Parathyroid adenoma (tissue), 2 donors: Measurements from ENCODE around the gene TGOLN2.
A peak's percentile ranks its signal among the peaks of the same experiment; 100 is the strongest.
"Not testable (repeated sequence)": the region's sequence is repeated elsewhere in the genome, so short reads cannot be mapped to it uniquely, and the experiment has no call there.

Experiments used
- H2AFZ ChIP-seq: fragments of 300-600 bp; sonication (generic); one replicate; pipeline ENCODE4 v1.7.0; 2017; ENCODE audit warnings: antibody characterized with exemption, mild to moderate bottlenecking
- H3K27ac ChIP-seq: fragments of 300-600 bp; sonication (generic); one replicate; pipeline ENCODE4 v1.7.0; 2017
- H3K27me3 ChIP-seq: fragments of 300-600 bp; sonication (generic); one replicate; pipeline ENCODE4 v1.7.0; 2017; ENCODE audit warnings: low read length; ENCODE audit not compliant: control insufficient read depth, insufficient read depth
- H3K36me3 ChIP-seq: fragments of 300-600 bp; sonication (generic); one replicate; pipeline ENCODE4 v1.7.0; 2017; ENCODE audit warnings: low read length; ENCODE audit not compliant: control insufficient read depth, insufficient read depth
- H3K4me1 ChIP-seq: fragments of 300-600 bp; sonication (generic); one replicate; pipeline ENCODE4 v1.7.0; 2017; ENCODE audit warnings: control low read depth
- H3K4me2 ChIP-seq: fragments of 300-600 bp; sonication (generic); one replicate; pipeline ENCODE4 v1.7.0; 2017; ENCODE audit warnings: low read length
- H3K4me3 ChIP-seq: fragments of 300-600 bp; sonication (generic); one replicate; pipeline ENCODE4 v1.7.0; 2017; ENCODE audit warnings: low read depth, low read length
- H3K79me2 ChIP-seq: fragments of 300-600 bp; sonication (generic); one replicate; pipeline ENCODE4 v1.7.0; 2017; ENCODE audit warnings: control low read depth
- H3K9ac ChIP-seq: fragments of 300-600 bp; sonication (generic); one replicate; pipeline ENCODE4 v1.7.0; 2017; ENCODE audit warnings: mild to moderate bottlenecking
- H3K9me3 ChIP-seq: fragments of 300-600 bp; sonication (generic); one replicate; pipeline ENCODE4 v1.7.0; 2017; ENCODE audit warnings: low read length; ENCODE audit not compliant: control insufficient read depth
- CTCF ChIP-seq: fragments of 300-600 bp; sonication (generic); IDR thresholded peaks from one replicate; pipeline ENCODE4 v1.7.0; 2017; ENCODE audit warnings: antibody characterized with exemption, mild to moderate bottlenecking
- donor health status: primary hyperparathyroidism.

Gene TGOLN2

GRCh38 chr2:85353876-85354285 is 26.1 kb upstream of the TGOLN2 start:
- H3K79me2 ChIP-seq = peaks cover 16% of the 10 kb centered on the region
- peak overlapping the region; percentile 99 for H3K4me3 ChIP-seq
- H3K27ac ChIP-seq = peak overlapping the region; percentile 67
- H3K27me3 ChIP-seq = no peaks in the 10 kb centered on the region
- H2AFZ ChIP-seq = peak overlapping the region; percentile 94
- peak overlapping the region; percentile 30 for H3K9ac ChIP-seq
- no peaks in the 10 kb centered on the region for H3K4me1 ChIP-seq
- no peaks in the 10 kb centered on the region for H3K9me3 ChIP-seq
- H3K4me2 ChIP-seq = peak overlapping the region; percentile 97
- no peaks in the 10 kb centered on the region for H3K36me3 ChIP-seq
- TF ChIP-seq CTCF = no peak

- no peak overlapping the region for H3K27ac ChIP-seq
- no peak overlapping the region for H3K4me2 ChIP-seq
- H3K27me3 ChIP-seq = no peaks in the 10 kb centered on the region
- H3K9me3 ChIP-seq = no peaks in the 10 kb centered on the region
- H3K36me3 ChIP-seq = no peaks in the 10 kb centered on the region
- no peak overlapping the region for H3K4me3 ChIP-seq
- TF ChIP-seq CTCF = no peak
- no peak overlapping the region for H2AFZ ChIP-seq
- H3K9ac ChIP-seq = no peak overlapping the region
- H3K79me2 ChIP-seq = no peaks in the 10 kb centered on the region
- H3K4me1 ChIP-seq = no peaks in the 10 kb centered on the region
These were observed 19.8 kb upstream of the TGOLN2 start for GRCh38 chr2:85347599-85347998.

- Histone ChIP-seq H3K9ac (no peak overlapping the region), H3K4me2 (no peak overlapping the region), H3K4me3 (no peak overlapping the region), H3K27ac (no peak overlapping the region), H3K79me2 (no peaks in the 10 kb centered on the region), H3K36me3 (no peaks in the 10 kb centered on the region), H3K4me1 (peaks cover 4% of the 10 kb centered on the region), H3K27me3 (no peaks in the 10 kb centered on the region), H3K9me3 (no peaks in the 10 kb centered on the region), H2AFZ (no peak overlapping the region)
- no peak for TF ChIP-seq CTCF
These were observed 16.7 kb upstream of the TGOLN2 start for GRCh38 chr2:85344356-85344954.

DNA sequence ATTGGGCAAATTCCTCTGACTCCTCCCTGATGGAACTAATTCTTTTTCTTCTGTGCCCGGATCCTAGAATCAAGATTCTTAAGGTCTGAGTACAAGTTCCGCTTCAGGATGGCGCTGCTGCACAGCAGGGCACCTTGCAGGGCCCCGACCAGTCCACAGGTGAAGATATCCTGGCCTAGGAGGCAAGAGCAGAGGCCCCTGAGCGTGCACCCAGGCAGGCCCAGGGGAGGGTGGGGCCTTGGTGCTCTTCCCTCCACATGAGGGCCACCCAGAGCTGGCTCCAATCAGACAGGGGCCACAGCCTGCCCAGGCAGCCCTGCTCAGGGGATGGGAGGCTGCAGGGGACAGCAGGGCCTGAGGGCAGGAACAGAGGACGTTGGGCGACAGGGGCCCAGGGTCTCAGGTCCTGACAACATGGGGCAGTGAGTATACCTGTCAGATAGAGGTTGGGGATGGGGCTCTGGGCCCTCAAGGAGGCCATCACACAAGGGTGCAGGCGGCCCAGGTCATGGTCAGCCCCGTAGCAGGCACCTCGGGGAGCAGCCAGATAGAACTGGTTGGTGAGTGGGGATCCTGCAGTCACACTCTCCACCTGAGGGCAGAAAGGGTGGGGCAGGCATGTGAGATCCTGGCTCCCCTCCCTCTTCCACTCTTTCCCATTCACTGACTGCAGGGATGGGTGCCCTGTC is 15.6 kb upstream of the TGOLN2 start:
- not testable (repeated sequence) for H3K9ac ChIP-seq, H3K9me3 ChIP-seq, H3K4me3 ChIP-seq, H3K4me2 ChIP-seq, H3K36me3 ChIP-seq, H3K27ac ChIP-seq, H3K4me1 ChIP-seq, H2AFZ ChIP-seq, H3K27me3 ChIP-seq, H3K79me2 ChIP-seq

DNA sequence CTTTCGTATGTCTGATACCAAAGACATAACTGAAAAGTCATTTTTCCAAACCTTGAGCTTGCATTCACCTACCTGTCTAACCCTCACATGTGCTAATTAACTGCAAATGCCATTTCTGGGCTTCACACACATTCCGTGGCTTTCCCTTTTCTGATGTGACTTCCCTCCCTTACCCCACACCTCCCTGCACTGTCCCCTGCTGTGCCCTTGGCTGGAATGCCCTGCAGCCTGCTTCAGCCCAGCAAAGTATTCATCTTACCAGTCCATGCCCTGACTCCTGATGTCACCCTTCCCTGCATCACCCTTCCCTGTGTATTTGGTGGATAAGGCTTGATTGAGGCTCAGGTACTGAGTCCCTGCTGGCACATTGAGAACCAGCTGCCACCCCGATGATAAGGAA is 14.4 kb upstream of the TGOLN2 start:
- Histone ChIP-seq H3K4me2 (no peak overlapping the region), H3K9ac (no peak overlapping the region), H3K27ac (no peak overlapping the region), H3K36me3 (no peaks in the 10 kb centered on the region), H3K4me3 (no peak overlapping the region), H3K27me3 (no peaks in the 10 kb centered on the region), H3K79me2 (no peaks in the 10 kb centered on the region), H2AFZ (no peak overlapping the region), H3K4me1 (peaks cover 4% of the 10 kb centered on the region), H3K9me3 (no peaks in the 10 kb centered on the region)
- TF ChIP-seq CTCF = no peak
